Neural cell (in vitro differentiated cells): ENCODE measurements around the gene VPS26C. TPM values are rescaled to one million over a fixed set of nuclear protein-coding genes. Genes with fewer than 3 reads are reported as not detected.

Experiments used
- H2AFZ ChIP-seq: fragments of 200-600, 300-800 bp; sonication (generic), shearing (Covaris generic); 2 replicates; pipeline ENCODE4 v1.6.0; 2014; ENCODE audit warnings: low read depth, mild to moderate bottlenecking, antibody characterized with exemption, low read length, moderate library complexity
- H3F3A ChIP-seq: fragments of 200-600 bp; shearing (Covaris generic); 2 replicates; pipeline ENCODE4 v1.6.1; 2016; ENCODE audit warnings: mild to moderate bottlenecking, moderate library complexity, mixed read lengths, antibody characterized with exemption, low read length; ENCODE audit not compliant: insufficient read depth, poor library complexity, severe bottlenecking
- H3K27ac ChIP-seq: fragments of 200-600, 300-800 bp; sonication (generic), shearing (Covaris generic); 2 replicates; pipeline ENCODE4 v1.5.1; 2014; ENCODE audit warnings: mild to moderate bottlenecking, low read length, moderate library complexity
- H3K27me3 ChIP-seq: fragments of 300-800, 200-600 bp; sonication (generic), shearing (Covaris generic); 2 replicates; pipeline ENCODE4 v1.6.0; 2014; ENCODE audit warnings: mild to moderate bottlenecking, low read depth, low read length, moderate library complexity; ENCODE audit not compliant: insufficient read depth
- H3K36me3 ChIP-seq: fragments of 300-800, 200-600 bp; sonication (generic), shearing (Covaris generic); 2 replicates; pipeline ENCODE4 v1.5.1; 2014; ENCODE audit warnings: mild to moderate bottlenecking, antibody characterized with exemption, low read length, moderate library complexity; ENCODE audit not compliant: insufficient read depth
- H3K4me2 ChIP-seq: fragments of 300-800, 200-600 bp; sonication (generic), shearing (Covaris generic); 2 replicates; pipeline ENCODE4 v1.6.0; 2014; ENCODE audit warnings: mild to moderate bottlenecking, low read length
- H3K4me3 ChIP-seq: fragments of 300-800, 200-600 bp; sonication (generic), shearing (Covaris generic); 2 replicates; pipeline ENCODE4 v1.5.1; 2014; ENCODE audit warnings: mild to moderate bottlenecking, low read length, moderate library complexity
- H3K79me2 ChIP-seq: fragments of 200-600 bp; shearing (Covaris generic); replicated peaks from 2 replicates; pipeline ENCODE4 v1.6.0; 2014; ENCODE audit warnings: mild to moderate bottlenecking, low read length, moderate library complexity; ENCODE audit not compliant: insufficient read depth
- H3K9ac ChIP-seq: fragments of 300-800, 200-600 bp; sonication (generic), shearing (Covaris generic); 2 replicates; pipeline ENCODE4 v1.6.1; 2016; ENCODE audit warnings: mild to moderate bottlenecking, low read length, mixed read lengths
- H3K9me2 ChIP-seq: fragments of 200-600 bp; shearing (Covaris generic); 2 replicates; pipeline ENCODE4 v1.6.1; 2016; ENCODE audit warnings: mild to moderate bottlenecking, low read length, mixed read lengths; ENCODE audit not compliant: insufficient read depth
- H3K9me3 ChIP-seq: fragments of 200-600, 300-800 bp; sonication (generic), shearing (Covaris generic); 2 replicates; pipeline ENCODE4 v1.6.1; 2016; ENCODE audit warnings: mild to moderate bottlenecking, mixed run types, low read length, moderate library complexity, mixed read lengths
- H4K20me1 ChIP-seq: fragments of 200-600 bp; shearing (Covaris generic); 2 replicates; pipeline ENCODE4 v1.6.1; 2016; ENCODE audit warnings: mild to moderate bottlenecking, mixed run types; ENCODE audit not compliant: insufficient read depth
- CTCF ChIP-seq: fragments of 450-650 bp; IDR thresholded peaks from 2 replicates; pipeline ENCODE4 v1.5.1; 2014; ENCODE audit warnings: antibody characterized with exemption, mild to moderate bottlenecking, moderate library complexity; ENCODE audit not compliant: poor library complexity, severe bottlenecking
- EP300 ChIP-seq: fragments of 450-650 bp; conservative IDR thresholded peaks from 2 replicates; pipeline ENCODE4 v1.6.1; 2014; ENCODE audit warnings: antibody characterized with exemption, mild to moderate bottlenecking, moderate library complexity; ENCODE audit not compliant: poor library complexity, severe bottlenecking
- EZH2 ChIP-seq: fragments of 200-600, 300-800 bp; shearing (Covaris generic), sonication (generic); IDR thresholded peaks from 2 replicates; pipeline ENCODE4 v1.6.1; 2014; ENCODE audit warnings: antibody characterized with exemption, low read length, borderline replicate concordance, mild to moderate bottlenecking; ENCODE audit not compliant: insufficient read depth, poor library complexity, severe bottlenecking
- MXI1 ChIP-seq: fragments of 450-650 bp; conservative IDR thresholded peaks from 2 replicates; pipeline ENCODE4 v1.6.1; 2014; ENCODE audit warnings: antibody characterized with exemption, mild to moderate bottlenecking; ENCODE audit not compliant: poor library complexity, severe bottlenecking
- POLR2AphosphoS5 ChIP-seq: IDR thresholded peaks from 2 replicates; pipeline ENCODE4 v1.6.1; 2012
- RAD21 ChIP-seq: fragments of 450-650 bp; conservative IDR thresholded peaks from 2 replicates; pipeline ENCODE4 v1.6.1; 2014; ENCODE audit warnings: antibody characterized with exemption, mild to moderate bottlenecking, moderate library complexity
- REST ChIP-seq: IDR thresholded peaks from 2 replicates; pipeline ENCODE4 v1.6.1; 2012; ENCODE audit warnings: borderline replicate concordance
- SMC3 ChIP-seq: fragments of 450-650 bp; conservative IDR thresholded peaks from 2 replicates; pipeline ENCODE4 v1.6.1; 2014; ENCODE audit warnings: antibody characterized with exemption, mild to moderate bottlenecking, moderate library complexity; ENCODE audit not compliant: poor library complexity
- TAF1 ChIP-seq: IDR thresholded peaks from 2 replicates; pipeline ENCODE4 v1.6.1; 2012; ENCODE audit warnings: low read depth
- polyA plus RNA-seq: library from polyadenylated mRNA; depleted of rRNA; stranded (reverse); fragments of >200 nt; gene quantifications from 2 replicates; pipeline ENCODE4 v1.2.3, GENCODE V29; 2014

The VPS26C gene
- polyA plus RNA-seq, 1 donor from 2014 or later = 55.5 TPM

GRCh38 chr21:37220433-37220980 lies 46.6 kb downstream of the VPS26C start:
- H3K4me3 ChIP-seq = peak overlapping the region; percentile 13
- TF ChIP-seq EP300 (no peak), RAD21 (no peak), MXI1 (no peak)
- H3K9me3 ChIP-seq = no peaks in the 10 kb centered on the region
- no peak overlapping the region for H3K4me2 ChIP-seq
- H4K20me1 ChIP-seq = no peaks in the 10 kb centered on the region
- H3K79me2 ChIP-seq = no peaks in the 10 kb centered on the region
- no peak overlapping the region for H3K27ac ChIP-seq
- H3K9ac ChIP-seq = no peak overlapping the region
- H3F3A ChIP-seq = no peaks in the 10 kb centered on the region
- H2AFZ ChIP-seq = no peak overlapping the region
- no peaks in the 10 kb centered on the region for H3K9me2 ChIP-seq
- no peaks in the 10 kb centered on the region for H3K27me3 ChIP-seq
- H3K36me3 ChIP-seq = no peaks in the 10 kb centered on the region

- Histone ChIP-seq H3K9ac (no peak overlapping the region), H3K36me3 (no peaks in the 10 kb centered on the region), H3K4me3 (no peak overlapping the region), H3K27ac (no peak overlapping the region), H3K9me3 (no peaks in the 10 kb centered on the region), H2AFZ (no peak overlapping the region), H3K4me2 (no peak overlapping the region), H3K27me3 (no peaks in the 10 kb centered on the region), H3K9me2 (no peaks in the 10 kb centered on the region), H3K79me2 (no peaks in the 10 kb centered on the region), H4K20me1 (no peaks in the 10 kb centered on the region), H3F3A (no peaks in the 10 kb centered on the region)
- TF ChIP-seq EZH2 = no peak
- no peak for TF ChIP-seq REST
- TF ChIP-seq SMC3 = no peak
- TF ChIP-seq CTCF = no peak
These were observed 47.2 kb downstream of the VPS26C start for GRCh38 chr21:37219761-37220432.

- no peak overlapping the region for H3K9ac ChIP-seq
- no peaks in the 10 kb centered on the region for H4K20me1 ChIP-seq
- no peak for TF ChIP-seq POLR2AphosphoS5
- no peak for TF ChIP-seq TAF1
- no peak for TF ChIP-seq REST
- TF ChIP-seq EP300 = no peak
- no peak for TF ChIP-seq EZH2
- TF ChIP-seq MXI1 = no peak
- no peak for TF ChIP-seq CTCF
- TF ChIP-seq RAD21 = no peak
- TF ChIP-seq SMC3 = no peak
- no peaks in the 10 kb centered on the region for H3K27me3 ChIP-seq
- H3K27ac ChIP-seq = no peak overlapping the region
- H3K4me3 ChIP-seq = no peak overlapping the region
- H2AFZ ChIP-seq = no peak overlapping the region
- no peaks in the 10 kb centered on the region for H3K79me2 ChIP-seq
- H3K4me2 ChIP-seq = no peak overlapping the region
- no peaks in the 10 kb centered on the region for H3F3A ChIP-seq
- H3K9me2 ChIP-seq = no peaks in the 10 kb centered on the region
- no peaks in the 10 kb centered on the region for H3K9me3 ChIP-seq
- peaks cover 3% of the 10 kb centered on the region for H3K36me3 ChIP-seq
These were observed 52.2 kb downstream of the VPS26C start for GRCh38 chr21:37214952-37215351.
